Measurements from ENCODE around the gene CAMK4. TPM values are rescaled to one million over a fixed set of nuclear protein-coding genes. Genes with fewer than 3 reads are reported as not detected.

CAMK4 gene
- total and polyA plus RNA-seq, 4 donors: 15.8 to 49.1 (median 25.0) TPM

GRCh38 chr5:111313017-111313724 lies 89.0 kb downstream of the CAMK4 start:
- DNase-seq (ENCODE audit: low read depth in 4 of 6, low spot score in 6 of 6): no peak
- H3K36me3 ChIP-seq (ENCODE audit: control insufficient read depth, insufficient read depth, low read length): no peaks in the 10 kb centered on the region
- H3K27me3 ChIP-seq (ENCODE audit: control insufficient read depth, insufficient read depth, low read length): no peaks in the 10 kb centered on the region
- no peak overlapping the region for H3K27ac ChIP-seq (ENCODE audit: low read depth, low read length)
- no CpG with 5 or more reads among the region's 2 CpGs for WGBS (ENCODE audit: insufficient coverage)
- H3K9me3 ChIP-seq (ENCODE audit: control insufficient read depth, insufficient read depth, low read length): no peaks in the 10 kb centered on the region
- no peak overlapping the region for H3K4me3 ChIP-seq (ENCODE audit: low read depth, low read length)
- no peaks in the 10 kb centered on the region for H3K4me1 ChIP-seq (ENCODE audit: control insufficient read depth, insufficient read depth, low read length)

GRCh38 chr5:111320953-111321352 lies 96.8 kb downstream of the CAMK4 start:
- Histone ChIP-seq H3K36me3 (ENCODE audit: control insufficient read depth, insufficient read depth, low read length) (no peaks in the 10 kb centered on the region), H3K4me3 (ENCODE audit: low read depth, low read length) (no peak overlapping the region), H3K27me3 (ENCODE audit: control insufficient read depth, insufficient read depth, low read length) (no peaks in the 10 kb centered on the region), H3K4me1 (ENCODE audit: control insufficient read depth, insufficient read depth, low read length) (no peaks in the 10 kb centered on the region), H3K27ac (ENCODE audit: low read depth, low read length) (no peak overlapping the region), H3K9me3 (ENCODE audit: control insufficient read depth, insufficient read depth, low read length) (no peaks in the 10 kb centered on the region)
- no CpG with 5 or more reads among the region's 1 CpG for WGBS (ENCODE audit: insufficient coverage)
- no peak for DNase-seq (ENCODE audit: low read depth in 4 of 6, low spot score in 6 of 6)

GRCh38 chr5:111321376-111321775 lies 97.2 kb downstream of the CAMK4 start:
- Histone ChIP-seq H3K4me1 (ENCODE audit: control insufficient read depth, insufficient read depth, low read length) (no peaks in the 10 kb centered on the region), H3K9me3 (ENCODE audit: control insufficient read depth, insufficient read depth, low read length) (no peaks in the 10 kb centered on the region), H3K27me3 (ENCODE audit: control insufficient read depth, insufficient read depth, low read length) (no peaks in the 10 kb centered on the region), H3K27ac (ENCODE audit: low read depth, low read length) (no peak overlapping the region), H3K36me3 (ENCODE audit: control insufficient read depth, insufficient read depth, low read length) (no peaks in the 10 kb centered on the region), H3K4me3 (ENCODE audit: low read depth, low read length) (no peak overlapping the region)
- DNase-seq (ENCODE audit: low read depth in 4 of 6, low spot score in 6 of 6): no peak

- WGBS (ENCODE audit: insufficient coverage): no CpG with 5 or more reads among the region's 4 CpGs
- H3K27ac ChIP-seq (ENCODE audit: low read depth, low read length): no peak overlapping the region
- no peaks in the 10 kb centered on the region for H3K27me3 ChIP-seq (ENCODE audit: control insufficient read depth, insufficient read depth, low read length)
- no peak for DNase-seq (ENCODE audit: low read depth in 4 of 6, low spot score in 6 of 6)
- H3K36me3 ChIP-seq (ENCODE audit: control insufficient read depth, insufficient read depth, low read length): no peaks in the 10 kb centered on the region
- H3K4me1 ChIP-seq (ENCODE audit: control insufficient read depth, insufficient read depth, low read length): no peaks in the 10 kb centered on the region
- H3K9me3 ChIP-seq (ENCODE audit: control insufficient read depth, insufficient read depth, low read length): peaks cover 8% of the 10 kb centered on the region
- no peak overlapping the region for H3K4me3 ChIP-seq (ENCODE audit: low read depth, low read length)
Observed at GRCh38 chr5:111326551-111326950, 102.4 kb downstream of the CAMK4 start.

GRCh38 chr5:111337133-111337532 lies 112.9 kb downstream of the CAMK4 start:
- Histone ChIP-seq H3K4me1 (ENCODE audit: control insufficient read depth, insufficient read depth, low read length) (no peaks in the 10 kb centered on the region), H3K36me3 (ENCODE audit: control insufficient read depth, insufficient read depth, low read length) (no peaks in the 10 kb centered on the region), H3K27me3 (ENCODE audit: control insufficient read depth, insufficient read depth, low read length) (no peaks in the 10 kb centered on the region), H3K27ac (ENCODE audit: low read depth, low read length) (no peak overlapping the region), H3K9me3 (ENCODE audit: control insufficient read depth, insufficient read depth, low read length) (no peaks in the 10 kb centered on the region), H3K4me3 (ENCODE audit: low read depth, low read length) (no peak overlapping the region)
- WGBS (ENCODE audit: insufficient coverage): no CpG with 5 or more reads among the region's 1 CpG
- DNase-seq (ENCODE audit: low read depth in 4 of 6, low spot score in 6 of 6): no peak

- no peaks in the 10 kb centered on the region for H3K36me3 ChIP-seq (ENCODE audit: control insufficient read depth, insufficient read depth, low read length)
- no peaks in the 10 kb centered on the region for H3K9me3 ChIP-seq (ENCODE audit: control insufficient read depth, insufficient read depth, low read length)
- H3K4me1 ChIP-seq (ENCODE audit: control insufficient read depth, insufficient read depth, low read length): no peaks in the 10 kb centered on the region
- 31% methylated on average over 2 of the region's 2 CpGs for WGBS (ENCODE audit: insufficient coverage)
- no peak overlapping the region for H3K4me3 ChIP-seq (ENCODE audit: low read depth, low read length)
- H3K27me3 ChIP-seq (ENCODE audit: control insufficient read depth, insufficient read depth, low read length): no peaks in the 10 kb centered on the region
- H3K27ac ChIP-seq (ENCODE audit: low read depth, low read length): no peak overlapping the region
- DNase-seq (ENCODE audit: low read depth in 4 of 6, low spot score in 6 of 6): no peak
Observed at GRCh38 chr5:111337688-111338087, 113.5 kb downstream of the CAMK4 start.

- Histone ChIP-seq H3K27ac (ENCODE audit: low read depth, low read length) (no peak overlapping the region), H3K27me3 (ENCODE audit: control insufficient read depth, insufficient read depth, low read length) (no peaks in the 10 kb centered on the region), H3K4me1 (ENCODE audit: control insufficient read depth, insufficient read depth, low read length) (no peaks in the 10 kb centered on the region), H3K4me3 (ENCODE audit: low read depth, low read length) (no peak overlapping the region), H3K36me3 (ENCODE audit: control insufficient read depth, insufficient read depth, low read length) (no peaks in the 10 kb centered on the region), H3K9me3 (ENCODE audit: control insufficient read depth, insufficient read depth, low read length) (no peaks in the 10 kb centered on the region)
- WGBS (ENCODE audit: insufficient coverage): 72% methylated on average over 6 of the region's 8 CpGs
- DNase-seq (ENCODE audit: low read depth in 4 of 6, low spot score in 6 of 6): peak in 5 of 6 donors; percentile 5 to 71 (median 7)
Observed at GRCh38 chr5:111345731-111346130, 121.5 kb downstream of the CAMK4 start.

GRCh38 chr5:111347021-111347420 lies 122.8 kb downstream of the CAMK4 start:
- no peak overlapping the region for H3K27ac ChIP-seq (ENCODE audit: low read depth, low read length)
- no peak overlapping the region for H3K4me3 ChIP-seq (ENCODE audit: low read depth, low read length)
- H3K9me3 ChIP-seq (ENCODE audit: control insufficient read depth, insufficient read depth, low read length): no peaks in the 10 kb centered on the region
- no peaks in the 10 kb centered on the region for H3K27me3 ChIP-seq (ENCODE audit: control insufficient read depth, insufficient read depth, low read length)
- no peak for DNase-seq (ENCODE audit: low read depth in 4 of 6, low spot score in 6 of 6)
- H3K36me3 ChIP-seq (ENCODE audit: control insufficient read depth, insufficient read depth, low read length): no peaks in the 10 kb centered on the region
- no peaks in the 10 kb centered on the region for H3K4me1 ChIP-seq (ENCODE audit: control insufficient read depth, insufficient read depth, low read length)

- Histone ChIP-seq H3K36me3 (ENCODE audit: control insufficient read depth, insufficient read depth, low read length) (no peaks in the 10 kb centered on the region), H3K4me3 (ENCODE audit: low read depth, low read length) (no peak overlapping the region), H3K27ac (ENCODE audit: low read depth, low read length) (no peak overlapping the region), H3K9me3 (ENCODE audit: control insufficient read depth, insufficient read depth, low read length) (no peaks in the 10 kb centered on the region), H3K4me1 (ENCODE audit: control insufficient read depth, insufficient read depth, low read length) (no peaks in the 10 kb centered on the region), H3K27me3 (ENCODE audit: control insufficient read depth, insufficient read depth, low read length) (no peaks in the 10 kb centered on the region)
- WGBS (ENCODE audit: insufficient coverage): no CpG with 5 or more reads among the region's 3 CpGs
- DNase-seq (ENCODE audit: low read depth in 4 of 6, low spot score in 6 of 6): no peak
Observed at GRCh38 chr5:111348661-111349329, 124.6 kb downstream of the CAMK4 start.

GRCh38 chr5:111349429-111349828 lies 125.2 kb downstream of the CAMK4 start:
- DNase-seq (ENCODE audit: low read depth in 4 of 6, low spot score in 6 of 6): no peak
- Histone ChIP-seq H3K9me3 (ENCODE audit: control insufficient read depth, insufficient read depth, low read length) (no peaks in the 10 kb centered on the region), H3K4me1 (ENCODE audit: control insufficient read depth, insufficient read depth, low read length) (no peaks in the 10 kb centered on the region), H3K27ac (ENCODE audit: low read depth, low read length) (no peak overlapping the region), H3K4me3 (ENCODE audit: low read depth, low read length) (no peak overlapping the region), H3K27me3 (ENCODE audit: control insufficient read depth, insufficient read depth, low read length) (no peaks in the 10 kb centered on the region), H3K36me3 (ENCODE audit: control insufficient read depth, insufficient read depth, low read length) (no peaks in the 10 kb centered on the region)
- WGBS (ENCODE audit: insufficient coverage): 100% methylated on average over 1 of the region's 1 CpG

All from spinal cord (tissue), 10 donors.